ENCODE results near the gene NUP210.
A peak's percentile ranks its signal among the peaks of the same experiment; 100 is the strongest.

The NUP210 gene

GRCh38 chr3:13420045-13420830 lies at the start of gene NUP210:
NUP210 (minus strand) TSS chr3:13420322; CDS start chr3:13420226, 96 bp downstream.
- in situ Hi-C loops (cut with MboI; ENCODE audit: low pct_unique_long_range_greater_than_20kb, low sequenced_read_pairs, unreplicated experiment), result no loop called here
- TF ChIP-seq CTCF (IDR thresholded peaks at IDR 0.05; ENCODE audit: extremely low read depth, insufficient read depth, missing control alignments), result no peak
- DNase-seq (ENCODE audit: low spot score), result peak; percentile 93

DNA sequence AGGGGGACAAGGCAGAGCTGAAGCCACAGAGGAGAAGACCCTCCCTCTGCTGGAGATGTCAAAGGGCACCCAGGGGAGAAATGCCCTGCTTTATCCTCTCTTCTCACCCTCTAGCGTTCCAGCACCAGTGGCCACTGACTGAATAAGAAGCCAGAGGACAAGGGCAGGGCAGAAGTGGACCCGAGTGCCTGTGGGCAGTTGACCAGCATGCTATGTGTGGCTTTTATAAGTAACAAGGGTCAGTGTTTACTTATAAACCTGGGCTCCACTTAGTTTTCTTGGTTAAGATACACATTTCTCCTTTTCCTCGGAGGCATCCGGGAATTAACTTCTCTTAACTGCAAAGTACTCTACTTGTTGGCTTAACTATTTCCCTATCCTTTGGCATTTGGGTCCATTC lies 46.7 kb upstream of the NUP210 start:
- no peak for DNase-seq (ENCODE audit: low spot score)
- in situ Hi-C loops (cut with MboI; ENCODE audit: low pct_unique_long_range_greater_than_20kb, low sequenced_read_pairs, unreplicated experiment), result no loop called here
- TF ChIP-seq CTCF (IDR thresholded peaks at IDR 0.05; ENCODE audit: extremely low read depth, insufficient read depth, missing control alignments), result no peak

DNA sequence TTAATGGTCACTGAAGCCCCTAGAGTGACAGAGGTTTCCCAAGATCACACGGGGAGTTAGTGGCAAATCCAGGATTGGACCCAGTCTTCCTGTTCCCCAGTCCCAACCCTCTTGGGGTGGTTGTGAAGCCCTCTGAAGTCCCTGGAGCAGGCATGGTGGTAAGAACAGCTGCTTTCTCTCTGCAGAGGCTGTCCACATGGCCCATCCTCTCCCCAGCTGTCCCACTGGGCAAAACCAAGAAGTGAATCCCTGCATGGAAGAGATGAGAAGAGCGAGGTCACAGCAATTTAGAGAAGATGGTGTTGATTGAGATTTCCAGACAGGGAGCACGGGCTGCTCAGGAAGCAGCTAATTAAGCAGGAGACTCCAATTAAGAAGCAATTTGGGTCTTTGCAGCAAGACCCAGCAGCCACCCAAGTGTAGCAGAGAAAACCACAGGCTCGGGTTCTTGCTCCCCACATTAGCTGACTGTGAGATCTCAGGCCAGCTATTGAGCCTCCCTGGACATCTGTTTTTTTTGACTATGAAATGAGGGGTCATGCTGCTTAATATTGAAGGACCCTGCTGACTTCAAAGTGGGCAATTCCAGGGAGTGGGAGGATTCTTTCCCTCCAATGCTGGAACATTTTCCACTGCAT lies 45.2 kb upstream of the NUP210 start:
- DNase-seq (ENCODE audit: low spot score), result no peak
- in situ Hi-C loops (cut with MboI; ENCODE audit: low pct_unique_long_range_greater_than_20kb, low sequenced_read_pairs, unreplicated experiment), result no loop called here
- TF ChIP-seq CTCF (IDR thresholded peaks at IDR 0.05; ENCODE audit: extremely low read depth, insufficient read depth, missing control alignments), result no peak

- DNase-seq (ENCODE audit: low spot score), result no peak
- no peak for TF ChIP-seq CTCF (IDR thresholded peaks at IDR 0.05; ENCODE audit: extremely low read depth, insufficient read depth, missing control alignments)
- in situ Hi-C loops (cut with MboI; ENCODE audit: low pct_unique_long_range_greater_than_20kb, low sequenced_read_pairs, unreplicated experiment), result no loop called here
These were observed 43.7 kb upstream of the NUP210 start for GRCh38 chr3:13463618-13464400.

GRCh38 chr3:13462822-13463221 lies 42.7 kb upstream of the NUP210 start:
- in situ Hi-C loops (cut with MboI; ENCODE audit: low pct_unique_long_range_greater_than_20kb, low sequenced_read_pairs, unreplicated experiment), result no loop called here
- no peak for TF ChIP-seq CTCF (IDR thresholded peaks at IDR 0.05; ENCODE audit: extremely low read depth, insufficient read depth, missing control alignments)
- no peak for DNase-seq (ENCODE audit: low spot score)

DNA sequence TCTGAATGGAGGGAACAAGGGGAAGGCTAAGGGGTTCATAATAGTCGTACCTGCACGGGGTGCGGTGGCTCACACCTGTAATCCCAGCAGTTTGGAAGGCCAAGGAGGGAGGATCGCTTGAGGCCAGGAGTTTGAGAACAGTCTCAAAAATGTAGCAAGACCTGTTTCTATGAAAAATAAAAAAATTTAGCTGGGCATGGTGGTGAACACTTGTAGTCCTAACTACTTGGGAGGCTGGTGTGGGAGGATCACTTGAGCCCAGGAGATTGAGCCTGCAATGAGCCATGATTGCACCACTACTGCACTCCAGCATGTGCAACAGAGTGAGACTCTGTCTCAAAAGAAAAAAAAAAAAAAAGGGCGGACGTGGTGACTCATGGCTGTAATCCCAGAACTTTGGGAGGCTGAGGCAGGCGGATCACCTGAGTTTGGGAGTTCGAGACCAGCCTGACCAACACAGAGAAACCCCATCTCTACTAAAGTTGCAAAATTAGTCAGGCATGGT lies 42.1 kb upstream of the NUP210 start:
- TF ChIP-seq CTCF (IDR thresholded peaks at IDR 0.05; ENCODE audit: extremely low read depth, insufficient read depth, missing control alignments), result no peak
- in situ Hi-C loops (cut with MboI; ENCODE audit: low pct_unique_long_range_greater_than_20kb, low sequenced_read_pairs, unreplicated experiment), result no loop called here
- DNase-seq (ENCODE audit: low spot score), result no peak
